HepG2 (cell line): ENCODE data around the gene GRAMD1A. TPM values are rescaled to one million over a fixed set of nuclear protein-coding genes. Genes with fewer than 3 reads are reported as not detected.

Source experiments
- ATAC-seq: fragments of 200-7000 bp; cut with Tn5 transposase; 3 replicates; pipeline ENCODE4 v1.9.1; 2020; ENCODE audit warnings: mild to moderate bottlenecking, moderate library complexity
- BruUV-seq: library from RNA; stranded (reverse); fragments of 400-500 nt; replicated peaks from 2 replicates; lab custom pipeline; 2021; lab: Mats Ljungman, UMichigan
- CTCF ChIA-PET: fragments of 300-600 bp; formaldehyde crosslinking; extraction: SDS; loops from one replicate; lab custom pipeline; 2021; ENCODE audit warnings: low total read pairs, inconsistent platforms, low intra/inter-chr PET ratio; lab: Yijun Ruan, JAX
- POLR2A ChIA-PET: fragments of 350-600 bp; sonication (Branson Sonifier 250); formaldehyde crosslinking; loops from one replicate; lab custom pipeline; 2020; ENCODE audit warnings: antibody characterized with exemption, inconsistent platforms; lab: Yijun Ruan, JAX
- DNase-seq: peaks from one replicate; pipeline ENCODE4 v3.0.0-alpha.2; 2015; ENCODE audit warnings: low spot score
- FAIRE-seq: peaks from 3 replicates; lab custom pipeline; 2011; peaks lifted over from hg19 to GRCh38; lab: Jason Lieb, UNC
- H2AFZ ChIP-seq: one replicate; pipeline ENCODE4 v1.6.1; 2011; ENCODE audit warnings: low read length, inconsistent platforms
- H3K27ac ChIP-seq: fragments of 300-600 bp; 3 replicates; pipeline ENCODE4 v1.8.0; 2011; ENCODE audit warnings: mixed run types, mild to moderate bottlenecking, mixed read lengths, low read length, inconsistent platforms; ENCODE audit not compliant: insufficient read depth; ENCODE audit errors: extremely low read length
- H3K27me3 ChIP-seq, 2 experiments: fragments of 200-600 bp in 1 of 2; 2 replicates in 1 of 2; 3 replicates in 1 of 2; pipeline versions ENCODE4 v1.6.0 to v1.8.0; 2011; ENCODE audit warnings: low read length in 2 of 2, mild to moderate bottlenecking in 2 of 2, moderate library complexity in 2 of 2, inconsistent platforms in 1 of 2; ENCODE audit not compliant: insufficient read depth in 2 of 2, control insufficient read depth in 1 of 2
- H3K36me3 ChIP-seq, 2 experiments: fragments of 200-600 bp in 1 of 2; replicated peaks in 1 of 2; 2 replicates in 1 of 2; 3 replicates in 1 of 2; pipeline versions ENCODE4 v1.5.1 to v1.8.0; 2011; ENCODE audit warnings: low read length in 2 of 2, inconsistent platforms in 1 of 2; ENCODE audit not compliant: insufficient read depth in 2 of 2, control insufficient read depth in 1 of 2
- H3K4me1 ChIP-seq: 2 replicates; pipeline ENCODE4 v1.5.1; 2012; ENCODE audit warnings: low read length, inconsistent platforms; ENCODE audit not compliant: insufficient read depth
- H3K4me2 ChIP-seq: 2 replicates; pipeline ENCODE4 v1.6.0; 2011; ENCODE audit warnings: low read depth, low read length, inconsistent platforms
- H3K4me3 ChIP-seq, 3 experiments: fragments of 200-600 bp in 1 of 3; sonication (generic), shearing (Covaris generic) in 1 of 3; replicated peaks in 1 of 3; 2 replicates each; pipeline ENCODE4 v1.5.1; 2011 to 2016; ENCODE audit warnings: low read length in 3 of 3, inconsistent platforms in 2 of 3, low read depth in 2 of 3, mild to moderate bottlenecking in 2 of 3, control low read depth in 1 of 3, mixed read lengths in 1 of 3; ENCODE audit not compliant: insufficient read depth in 1 of 3
- H3K79me2 ChIP-seq: one replicate; pipeline ENCODE4 v1.6.1; 2011; ENCODE audit warnings: low read length, inconsistent platforms; ENCODE audit not compliant: insufficient read depth
- H3K9ac ChIP-seq: 2 replicates; pipeline ENCODE4 v1.6.0; 2011; ENCODE audit warnings: mild to moderate bottlenecking, low read depth, low read length, inconsistent platforms; ENCODE audit not compliant: insufficient read depth
- H3K9me3 ChIP-seq: 2 replicates; pipeline ENCODE4 v1.5.1; 2012; ENCODE audit warnings: mild to moderate bottlenecking, low read length
- H4K20me1 ChIP-seq: 2 replicates; pipeline ENCODE4 v1.6.0; 2011; ENCODE audit warnings: inconsistent platforms, mild to moderate bottlenecking, low read length, moderate library complexity; ENCODE audit not compliant: insufficient read depth
- CCDC6 ChIP-seq: sonication (generic); formaldehyde crosslinking; IDR thresholded peaks from 2 replicates; pipeline ENCODE4 v1.8.1; 2022; ENCODE audit warnings: mild to moderate bottlenecking, missing genetic modification reagents, moderate library complexity
- GATAD2A ChIP-seq: IDR thresholded peaks from 2 replicates; pipeline ENCODE4 v1.6.1; 2016
- HDAC1 ChIP-seq: sonication (generic); formaldehyde crosslinking; IDR thresholded peaks from 2 replicates; pipeline ENCODE4 v1.5.1; 2020; ENCODE audit warnings: mild to moderate bottlenecking, missing genetic modification reagents
- HMGA1 ChIP-seq: sonication (generic); formaldehyde crosslinking; conservative IDR thresholded peaks from 2 replicates; pipeline ENCODE4 v1.4.0; 2020; ENCODE audit warnings: missing genetic modification reagents
- HNF1B ChIP-seq: sonication (generic); formaldehyde crosslinking; IDR thresholded peaks from 2 replicates; pipeline ENCODE4 v1.5.1; 2020; ENCODE audit warnings: mild to moderate bottlenecking, moderate library complexity, missing genetic modification reagents
- MAFK ChIP-seq, 2 experiments: IDR thresholded peaks in 1 of 2; conservative IDR thresholded peaks in 1 of 2; 2 replicates each; pipeline ENCODE4 v1.6.1; 2011; ENCODE audit warnings: improper control_type of control experiment in 2 of 2, low read length in 2 of 2
- MTF1 ChIP-seq: sonication (generic); formaldehyde crosslinking; IDR thresholded peaks from 2 replicates; pipeline ENCODE4 v1.5.0; 2020; ENCODE audit warnings: missing genetic modification reagents
- REPIN1 ChIP-seq: sonication (generic); formaldehyde crosslinking; IDR thresholded peaks from 2 replicates; pipeline ENCODE4 v1.8.0; 2022; ENCODE audit warnings: missing genetic modification reagents, low read depth, mild to moderate bottlenecking, borderline replicate concordance
- SOX13 ChIP-seq, 3 experiments: fragments of 450-650 bp in 1 of 3; sonication (generic) in 1 of 3; formaldehyde crosslinking in 1 of 3; IDR thresholded peaks in 2 of 3; conservative IDR thresholded peaks in 1 of 3; 2 replicates each; pipeline versions ENCODE4 v1.5.0 to v1.6.1; 2016 to 2020; ENCODE audit warnings: antibody characterized with exemption in 1 of 3, mild to moderate bottlenecking in 1 of 3, missing compliant biosample characterization in 1 of 3, missing genetic modification reagents in 1 of 3, moderate library complexity in 1 of 3
- STAT5B ChIP-seq: sonication (generic); formaldehyde crosslinking; IDR thresholded peaks from 2 replicates; pipeline ENCODE4 v1.4.0; 2020; ENCODE audit warnings: missing genetic modification reagents
- TCF7L2 ChIP-seq: IDR thresholded peaks from 2 replicates; pipeline ENCODE4 v1.6.1; 2011; ENCODE audit warnings: mild to moderate bottlenecking, low read depth, low read length, moderate library complexity
- ZNF883 ChIP-seq: sonication (generic); formaldehyde crosslinking; IDR thresholded peaks from 2 replicates; pipeline ENCODE4 v1.5.1; 2020; ENCODE audit warnings: mild to moderate bottlenecking, missing genetic modification reagents; ENCODE audit errors: not compliant biosample characterization
- WGBS: methylation state at CpG from one replicate; pipeline ENCODE4 v1.1.6; 2017; ENCODE audit warnings: low lambda C conversion rate; 5-methylcytosine and 5-hydroxymethylcytosine counted together
- in situ Hi-C: cut with HindIII; loops from 2 replicates; pipeline ENCODE4 v1.10.0; 2017; ENCODE audit warnings: low pct_unique_long_range_greater_than_20kb; ENCODE audit not compliant: extremely low pct_ligation_motif_present
- intact Hi-C: fragments of 100-400 bp; cut with micrococcal nuclease; formaldehyde crosslinking; loops from one replicate; pipeline ENCODE4 v1.10.0; 2022; ENCODE audit not compliant: unreplicated experiment
- polyA plus RNA-seq, 8 experiments: library from polyadenylated mRNA; depleted of rRNA in 3 of 8; stranded (reverse) in 7 of 8; unstranded in 1 of 8; fragments of >200 nt; fragmentation: Illumina TruSeq in 4 of 8; extraction: Trizol in 4 of 8; gene quantifications; 2 replicates each; pipeline versions ENCODE4 v1.2.1 to v1.2.3, GENCODE V29; 2011 to 2016; ENCODE audit warnings: low read depth in 4 of 8, missing spikeins in 1 of 8, mixed read lengths in 1 of 8; ENCODE audit not compliant: insufficient read depth in 1 of 8
- total RNA-seq, 5 experiments: library from RNA; depleted of rRNA; stranded (reverse); fragments of >200 nt; fragmentation: Illumina TruSeq; extraction: Trizol; gene quantifications; 2 replicates each; pipeline ENCODE4 v1.2.3, GENCODE V29; 2016; ENCODE audit warnings: low read depth in 1 of 5

Gene GRAMD1A
- total and polyA plus RNA-seq, 2 of the 13 experiments (the other 11 are each of a cell fraction or from before 2014, with no cell fraction given), result 14.7 to 181 TPM

GRCh38 chr19:34994643-34995541 lies 5.2 kb upstream of the GRAMD1A start:
- H3K9me3 ChIP-seq, result no peaks in the 10 kb centered on the region
- H3K36me3 ChIP-seq, result no peaks in the 10 kb centered on the region
- peaks cover 0 to 17% of the 10 kb centered on the region in 2 experiments; a peak in 3 of 5 replicates for H3K27me3 ChIP-seq
- H3K9ac ChIP-seq, result peak overlapping the region; percentile 64
- in situ Hi-C loops (no loop called here), intact Hi-C loops (loop anchor here (1.0 to 5.0 kb wide), 3 partner anchors 11 to 47 kb away; partner anchors contain the start of gene HPN)
- 0% methylated on average over 10 of the region's 17 CpGs for WGBS
- H3K4me3 ChIP-seq, result peak overlapping the region; percentile 41 to 68 (median 46)
- H3K27ac ChIP-seq, result peak overlapping the region; percentile 59
- peak overlapping the region; percentile 98 for H3K4me2 ChIP-seq
- peak; percentile 87 for FAIRE-seq
- BruUV-seq, result no TSS peak
- ATAC-seq, result peak; percentile 79
- no peaks in the 10 kb centered on the region for H4K20me1 ChIP-seq
- ChIA-PET POLR2A (interaction anchor here (0.7 to 4.4 kb wide), 13 partner anchors 9 to 142 kb away, joined by 3 to 75 read pairs (median 4); partner anchors contain the start of genes HPN and ZNF30), CTCF (no interaction called here)
- peak; percentile 88 for DNase-seq
- H3K4me1 ChIP-seq, result peaks cover 74% of the 10 kb centered on the region
- H2AFZ ChIP-seq, result no peak overlapping the region
- H3K79me2 ChIP-seq, result peaks cover 2% of the 10 kb centered on the region
- TF ChIP-seq STAT5B, result no peak; the same call in 1 of the 2 replicates
- TF ChIP-seq HMGA1 (CRISPR knock-in tag), result no peak
- no peak for TF ChIP-seq TCF7L2
- TF ChIP-seq CCDC6 (CRISPR knock-in tag), result 0 out of 2 replicates have a peak, but pooled peaks have one; percentile 27
- peak; percentile 81; the same call in 1 of the 2 replicates for TF ChIP-seq GATAD2A
- TF ChIP-seq REPIN1, result 0 out of 2 replicates have a peak, but pooled peaks have one; percentile 47
- no peak for TF ChIP-seq MAFK (conservative IDR thresholded peaks at IDR 0.05 in 1 of 2, IDR thresholded peaks at IDR 0.05 in 1 of 2; ENCODE audit: low read length in 2 of 2)
- peak; percentile 70; the same call in 1 of the 2 replicates for TF ChIP-seq HNF1B (CRISPR knock-in tag)
- TF ChIP-seq MTF1, result no peak
- TF ChIP-seq HDAC1 (CRISPR knock-in tag), result peak; percentile 84
- TF ChIP-seq ZNF883 (CRISPR knock-in tag), result no peak
- peak; percentile 2; the same call in 1 of the 2 replicates for TF ChIP-seq SOX13 (IDR thresholded peaks at IDR 0.05)
- TF ChIP-seq SOX13 (CRISPR knock-in tag; conservative IDR thresholded peaks at IDR 0.05 in 1 of 2, IDR thresholded peaks at IDR 0.05 in 1 of 2), result peak in 1 of 2 experiments; percentile 82; a peak in 2 of 4 replicates
